HUES64 (cell line): ENCODE results near the gene SND1.
"Not testable (repeated sequence)": the region's sequence is repeated elsewhere in the genome, so short reads cannot be mapped to it uniquely, and the experiment has no call there.

ENCODE experiments used
- H3K27ac ChIP-seq: 2 replicates; pipeline ENCODE4 v1.7.0; 2013; ENCODE audit warnings: low read depth, low read length, inconsistent platforms
- H3K27me3 ChIP-seq: 2 replicates; pipeline ENCODE4 v1.6.1; 2013; ENCODE audit warnings: mild to moderate bottlenecking, low read length; ENCODE audit not compliant: insufficient read depth
- H3K36me3 ChIP-seq: 2 replicates; pipeline ENCODE4 v1.6.1; 2013; ENCODE audit warnings: mild to moderate bottlenecking, low read length; ENCODE audit not compliant: insufficient read depth
- H3K4me1 ChIP-seq: 2 replicates; pipeline ENCODE4 v1.6.1; 2013; ENCODE audit warnings: mild to moderate bottlenecking, low read length, moderate library complexity; ENCODE audit not compliant: insufficient read depth
- H3K4me3 ChIP-seq: 2 replicates; pipeline ENCODE4 v1.5.1; 2013; ENCODE audit warnings: mild to moderate bottlenecking, low read length, moderate library complexity
- H3K9ac ChIP-seq: 2 replicates; pipeline ENCODE4 v1.6.1; 2013; ENCODE audit warnings: mild to moderate bottlenecking, low read depth, low read length
- H3K9me3 ChIP-seq: 2 replicates; pipeline ENCODE4 v1.6.1; 2013; ENCODE audit warnings: low read depth, low read length; ENCODE audit not compliant: insufficient read depth
- WGBS: fragments of 150-250, 120-280 bp; methylation state at CpG from one replicate; pipeline ENCODE4 v1.1.7; 2013; ENCODE audit warnings: missing lambda C conversion rate; 5-methylcytosine and 5-hydroxymethylcytosine counted together

The SND1 gene

DNA sequence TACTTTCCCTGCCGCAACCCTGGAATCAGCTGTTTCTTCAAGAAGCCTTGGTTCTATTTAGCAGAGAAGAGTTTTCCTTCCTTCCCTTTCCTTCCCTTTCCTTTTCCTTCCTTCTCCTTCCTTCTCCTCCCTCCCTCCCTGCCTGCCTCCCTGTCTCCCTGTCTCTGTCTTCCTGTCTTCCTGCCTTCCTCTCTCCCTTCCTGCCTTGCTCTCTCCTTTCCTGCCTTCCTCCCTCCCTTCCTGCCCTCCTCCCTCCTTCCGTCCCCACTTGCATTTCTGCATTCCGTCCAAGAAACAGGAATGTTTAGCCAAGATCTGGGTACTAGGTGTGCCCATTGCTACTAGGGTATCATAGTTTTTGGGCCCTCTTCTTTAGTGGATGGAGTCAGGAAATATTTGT lies 21.9 kb downstream of the SND1 start:
- Histone ChIP-seq H3K4me1 (peaks cover 27% of the 10 kb centered on the region), H3K9me3 (no peaks in the 10 kb centered on the region; the same call in 1 of the 2 replicates), H3K9ac (no peak overlapping the region), H3K36me3 (peaks cover 21% of the 10 kb centered on the region), H3K27me3 (no peaks in the 10 kb centered on the region), H3K27ac (no peak overlapping the region), H3K4me3 (no peak overlapping the region)
- 68% methylated on average over 3 of the region's 3 CpGs for WGBS

DNA sequence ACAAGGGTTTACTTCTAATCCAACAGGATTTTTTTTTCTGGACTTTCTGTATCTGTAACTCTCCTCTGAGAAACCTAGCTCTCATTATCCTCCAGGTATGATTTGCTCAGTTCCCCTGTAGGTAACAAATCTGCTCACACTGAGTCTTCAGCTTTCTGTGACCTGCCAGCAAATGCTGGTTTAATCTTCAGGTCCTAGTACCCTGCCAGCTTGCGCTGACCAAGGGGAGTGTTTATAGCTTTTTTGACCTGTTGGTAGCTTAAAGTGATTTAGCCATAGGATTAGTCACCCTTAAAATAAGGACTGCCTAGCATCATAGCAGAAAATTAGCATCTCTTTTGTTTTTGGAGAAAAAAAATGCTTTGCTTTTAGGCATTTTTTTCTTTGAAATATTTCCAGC lies 22.4 kb downstream of the SND1 start:
- Histone ChIP-seq H3K36me3 (peaks cover 21% of the 10 kb centered on the region), H3K4me1 (peaks cover 28% of the 10 kb centered on the region), H3K4me3 (no peak overlapping the region), H3K27me3 (no peaks in the 10 kb centered on the region), H3K9ac (no peak overlapping the region), H3K9me3 (no peaks in the 10 kb centered on the region; the same call in 1 of the 2 replicates), H3K27ac (peak overlapping the region; percentile 32; the same call in 1 of the 2 replicates)
- WGBS = 73% methylated on average over 1 of the region's 1 CpG

DNA sequence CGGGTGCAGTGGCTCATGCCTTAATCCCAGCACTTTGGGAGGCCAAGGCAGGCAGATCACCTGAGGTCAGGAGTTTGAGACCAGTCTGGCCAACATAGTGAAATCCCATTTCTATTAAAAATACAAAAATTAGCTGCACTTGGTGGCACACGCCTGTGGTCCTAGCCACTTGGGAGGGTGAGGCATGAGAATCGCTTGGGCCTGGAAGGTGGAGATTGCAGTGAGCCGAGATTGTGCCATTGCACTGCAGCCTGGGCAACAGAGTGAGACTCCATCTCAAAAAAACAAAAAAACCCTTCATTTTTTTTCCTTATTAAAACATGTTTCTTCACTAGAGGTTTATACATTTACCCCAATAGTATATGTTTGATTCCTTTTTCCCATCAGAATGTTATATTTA lies 22.9 kb downstream of the SND1 start:
- not testable (repeated sequence) for H3K9me3 ChIP-seq, H3K9ac ChIP-seq, H3K4me3 ChIP-seq, H3K27me3 ChIP-seq, H3K27ac ChIP-seq
- H3K36me3 ChIP-seq = peaks cover 21% of the 10 kb centered on the region
- 92% methylated on average over 4 of the region's 4 CpGs for WGBS
- peaks cover 28% of the 10 kb centered on the region for H3K4me1 ChIP-seq

DNA sequence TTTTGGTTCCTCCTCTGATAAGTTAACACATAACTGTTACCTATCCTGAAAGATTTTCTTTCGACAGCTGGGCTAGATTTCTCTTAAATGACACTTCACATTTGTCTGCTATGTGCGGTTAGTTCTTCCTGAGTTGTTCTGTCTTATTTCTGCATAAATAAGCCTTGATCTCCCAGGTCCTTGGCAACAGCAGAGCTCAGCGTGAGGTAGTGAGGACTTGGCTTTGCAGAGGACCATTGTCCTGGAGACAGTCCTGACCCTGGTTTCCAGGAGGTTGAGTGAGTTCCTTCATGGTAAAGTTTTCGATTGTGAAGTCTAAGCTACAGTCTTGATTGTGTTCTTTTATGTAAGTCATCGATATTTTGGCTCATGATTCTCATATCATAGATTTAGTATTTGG lies 23.7 kb downstream of the SND1 start:
- Histone ChIP-seq H3K27me3 (no peaks in the 10 kb centered on the region), H3K36me3 (peaks cover 21% of the 10 kb centered on the region), H3K4me3 (no peak overlapping the region), H3K9me3 (peaks cover 3% of the 10 kb centered on the region; the same call in 1 of the 2 replicates), H3K27ac (no peak overlapping the region), H3K9ac (no peak overlapping the region), H3K4me1 (peaks cover 28% of the 10 kb centered on the region)
- 93% methylated on average over 5 of the region's 5 CpGs for WGBS

DNA sequence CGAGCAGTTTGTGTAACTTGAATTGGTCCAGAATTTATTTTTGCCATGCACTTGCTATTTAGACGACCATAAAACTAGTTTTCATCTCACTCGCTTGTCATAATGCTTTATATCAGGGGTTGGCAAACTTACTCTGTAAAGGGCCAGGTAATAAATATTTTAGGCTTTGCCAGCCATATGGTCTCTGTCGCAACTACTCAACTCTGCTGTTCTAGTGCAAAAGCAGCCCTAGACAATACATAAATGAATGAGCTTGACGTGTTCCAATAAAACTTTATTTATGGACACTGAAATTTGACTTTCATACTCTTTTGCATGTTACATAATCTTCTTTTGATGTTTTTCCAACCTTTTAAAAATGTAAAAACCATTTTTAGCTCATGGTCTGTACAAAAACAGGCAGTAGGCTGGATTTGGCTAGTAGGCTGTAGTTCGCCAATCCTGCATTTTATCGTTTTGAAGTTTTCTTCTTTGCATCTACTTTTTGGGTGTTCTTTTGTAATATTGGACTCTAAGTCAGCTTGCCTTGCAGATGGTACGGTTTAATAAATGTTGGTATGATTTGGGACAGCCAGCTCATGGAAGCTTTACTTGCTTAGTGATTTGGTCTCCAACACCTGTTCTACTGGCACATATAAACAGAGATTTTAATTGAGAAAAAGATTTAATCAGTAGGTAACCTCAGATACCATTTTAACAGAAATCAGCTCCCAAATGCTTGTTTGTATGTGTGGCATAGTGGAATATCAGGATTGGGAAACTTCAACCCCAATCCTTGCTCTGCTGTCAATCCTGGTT lies 25.6 kb downstream of the SND1 start:
- H3K9ac ChIP-seq = no peak overlapping the region
- peaks cover 17% of the 10 kb centered on the region for H3K36me3 ChIP-seq
- H3K27ac ChIP-seq = no peak overlapping the region
- peaks cover 43% of the 10 kb centered on the region for H3K4me1 ChIP-seq
- peaks cover 3% of the 10 kb centered on the region; the same call in 1 of the 2 replicates for H3K9me3 ChIP-seq
- WGBS = 96% methylated on average over 8 of the region's 8 CpGs
- H3K4me3 ChIP-seq = no peak overlapping the region
- no peaks in the 10 kb centered on the region for H3K27me3 ChIP-seq

DNA sequence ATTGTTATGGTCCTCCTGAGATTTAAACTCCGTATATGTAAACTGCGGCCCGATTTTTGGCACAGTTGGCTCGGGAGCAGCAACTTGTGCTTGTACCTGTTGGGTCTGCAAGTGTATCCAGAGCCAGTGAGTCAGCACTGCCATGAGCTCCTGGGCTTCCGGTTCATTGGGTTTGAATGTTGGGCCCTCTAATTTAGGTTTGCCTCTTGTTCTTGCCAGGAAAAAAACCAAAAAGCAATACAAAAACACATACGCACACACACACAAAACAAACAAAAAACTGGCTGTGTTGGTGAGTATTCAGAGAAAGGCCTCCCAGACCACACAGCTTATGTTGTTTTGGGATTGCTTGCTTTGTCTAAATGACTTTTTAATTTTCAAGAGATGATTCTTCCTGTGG lies 26.3 kb downstream of the SND1 start:
- Histone ChIP-seq H3K4me3 (no peak overlapping the region), H3K9me3 (0 out of 2 replicates have a peak, but pooled peaks cover 3% of the 10 kb centered on the region), H3K9ac (no peak overlapping the region), H3K36me3 (peaks cover 14% of the 10 kb centered on the region), H3K27me3 (no peaks in the 10 kb centered on the region), H3K4me1 (peaks cover 48% of the 10 kb centered on the region), H3K27ac (no peak overlapping the region)
- 92% methylated on average over 5 of the region's 6 CpGs for WGBS

DNA sequence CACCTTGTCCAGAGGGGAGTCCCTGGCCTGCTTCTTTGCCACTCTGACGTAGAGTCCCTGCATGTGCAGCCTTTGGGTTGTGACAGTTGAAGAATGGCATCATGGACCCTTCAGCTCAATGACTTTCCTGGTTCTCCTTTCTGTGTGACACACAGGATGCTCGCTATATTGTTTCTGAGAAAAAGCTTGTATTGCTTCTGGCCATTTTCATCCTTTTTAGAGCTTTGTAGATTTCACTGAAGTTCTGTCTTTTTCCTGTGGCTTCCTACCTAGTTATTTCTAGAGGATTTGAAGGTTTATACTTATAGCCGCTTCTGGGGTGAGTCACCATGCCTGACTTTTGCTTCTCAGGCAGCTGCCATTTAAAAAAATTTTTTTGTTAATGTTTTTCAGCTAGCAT lies 27.0 kb downstream of the SND1 start:
- no peak overlapping the region for H3K27ac ChIP-seq
- no peaks in the 10 kb centered on the region for H3K27me3 ChIP-seq
- no peak overlapping the region for H3K4me3 ChIP-seq
- peaks cover 48% of the 10 kb centered on the region for H3K4me1 ChIP-seq
- H3K9me3 ChIP-seq = 0 out of 2 replicates have a peak, but pooled peaks cover 3% of the 10 kb centered on the region
- 93% methylated on average over 2 of the region's 3 CpGs for WGBS
- peaks cover 14% of the 10 kb centered on the region for H3K36me3 ChIP-seq
- H3K9ac ChIP-seq = no peak overlapping the region

DNA sequence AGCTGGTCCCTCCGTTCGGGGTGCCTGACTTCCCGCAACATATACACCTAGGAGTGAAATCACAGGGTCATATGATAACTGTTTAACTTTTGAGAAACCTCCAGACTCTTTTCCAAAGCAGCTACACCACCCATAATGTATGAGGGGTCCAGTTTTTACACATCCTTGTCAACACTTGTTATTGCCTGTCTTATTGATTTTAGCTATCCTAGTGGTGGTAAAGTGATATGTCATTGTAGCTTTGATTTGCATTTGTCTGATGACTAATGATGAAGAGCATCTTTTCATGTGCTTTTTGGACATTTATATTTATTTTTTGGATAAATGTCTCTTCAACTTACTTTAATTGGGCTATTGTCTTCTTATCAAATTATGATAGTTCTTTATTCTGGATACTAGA lies 29.0 kb downstream of the SND1 start:
- no peaks in the 10 kb centered on the region for H3K27me3 ChIP-seq
- H3K27ac ChIP-seq = no peak overlapping the region
- 98% methylated on average over 3 of the region's 3 CpGs for WGBS
- no peak overlapping the region for H3K9ac ChIP-seq
- H3K36me3 ChIP-seq = peaks cover 5% of the 10 kb centered on the region
- H3K9me3 ChIP-seq = 0 out of 2 replicates have a peak, but pooled peaks cover 3% of the 10 kb centered on the region
- no peak overlapping the region for H3K4me3 ChIP-seq
- peaks cover 60% of the 10 kb centered on the region for H3K4me1 ChIP-seq

DNA sequence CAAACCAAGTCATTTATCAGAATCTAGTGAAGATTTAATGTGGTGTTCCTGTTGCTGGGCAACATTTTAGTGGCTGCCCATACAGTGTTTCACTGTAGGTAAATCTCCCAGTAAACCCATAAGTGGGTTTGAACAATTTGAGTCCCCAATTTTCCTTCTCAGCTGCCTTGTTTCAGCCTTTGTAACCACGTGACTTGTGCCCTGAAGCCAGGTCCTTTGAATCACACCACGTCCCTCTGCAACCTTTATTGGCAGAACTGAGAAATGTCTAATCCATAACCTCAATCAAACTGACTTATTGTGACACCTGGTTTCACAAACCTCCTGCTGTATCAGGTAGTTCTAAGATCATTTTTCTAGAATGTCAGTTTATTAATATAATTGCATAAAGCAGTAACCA lies 30.1 kb downstream of the SND1 start:
- H3K9ac ChIP-seq = no peak overlapping the region
- peaks cover 60% of the 10 kb centered on the region for H3K4me1 ChIP-seq
- 70% methylated on average over 2 of the region's 2 CpGs for WGBS
- peaks cover 15% of the 10 kb centered on the region for H3K36me3 ChIP-seq
- no peak overlapping the region for H3K4me3 ChIP-seq
- no peak overlapping the region; the same call in 1 of the 2 replicates for H3K27ac ChIP-seq
- no peaks in the 10 kb centered on the region for H3K27me3 ChIP-seq
- H3K9me3 ChIP-seq = 0 out of 2 replicates have a peak, but pooled peaks cover 3% of the 10 kb centered on the region

DNA sequence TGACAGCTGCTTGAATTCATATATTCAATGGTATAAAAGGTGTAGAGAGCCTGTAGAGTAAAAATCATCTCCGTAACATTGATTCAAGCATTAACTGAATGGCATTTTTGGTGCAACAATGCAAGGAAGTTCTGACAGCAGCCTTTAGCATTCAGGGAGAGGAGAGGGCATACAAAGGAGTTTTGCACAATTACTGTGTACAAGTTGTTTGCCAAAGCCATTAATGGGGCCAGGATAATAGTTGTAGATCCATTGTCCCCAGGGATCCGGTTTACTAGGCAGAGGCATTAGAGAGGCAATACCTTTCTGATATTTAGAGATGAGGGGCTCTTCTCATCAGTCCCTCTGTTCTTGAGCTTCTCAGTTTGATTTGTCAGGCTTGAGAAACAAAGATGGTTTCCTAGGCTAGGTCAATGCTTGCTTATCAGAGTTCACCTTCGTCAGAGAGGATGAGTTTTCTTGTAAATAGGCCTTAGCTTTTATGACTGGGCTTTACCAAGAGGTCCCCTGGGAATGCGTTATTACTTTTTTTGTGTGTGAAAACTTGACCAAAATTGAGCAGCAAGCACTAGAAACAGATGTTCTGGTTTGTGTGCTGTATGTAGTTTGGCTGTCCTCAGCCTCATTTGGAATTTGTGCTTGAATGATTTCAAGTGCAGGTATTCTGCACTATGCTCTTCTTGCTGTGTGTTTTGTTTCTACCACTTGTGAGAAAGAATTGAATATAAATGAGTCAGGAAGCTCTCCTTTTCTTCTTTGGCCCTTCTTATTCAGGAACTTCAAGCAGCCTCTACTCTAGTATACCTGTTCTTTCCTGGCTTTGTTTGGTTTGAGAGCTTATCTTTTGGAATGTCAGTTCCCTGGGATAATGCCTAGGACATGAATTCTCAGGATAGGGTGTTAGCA lies 32.0 kb downstream of the SND1 start:
- Histone ChIP-seq H3K36me3 (peaks cover 31% of the 10 kb centered on the region), H3K4me3 (peak overlapping the region; percentile 30), H3K4me1 (peaks cover 46% of the 10 kb centered on the region), H3K27ac (peak overlapping the region; percentile 93), H3K9ac (peak overlapping the region; percentile 37), H3K9me3 (0 out of 2 replicates have a peak, but pooled peaks cover 3% of the 10 kb centered on the region), H3K27me3 (no peaks in the 10 kb centered on the region)
- 44% methylated on average over 4 of the region's 4 CpGs for WGBS

DNA sequence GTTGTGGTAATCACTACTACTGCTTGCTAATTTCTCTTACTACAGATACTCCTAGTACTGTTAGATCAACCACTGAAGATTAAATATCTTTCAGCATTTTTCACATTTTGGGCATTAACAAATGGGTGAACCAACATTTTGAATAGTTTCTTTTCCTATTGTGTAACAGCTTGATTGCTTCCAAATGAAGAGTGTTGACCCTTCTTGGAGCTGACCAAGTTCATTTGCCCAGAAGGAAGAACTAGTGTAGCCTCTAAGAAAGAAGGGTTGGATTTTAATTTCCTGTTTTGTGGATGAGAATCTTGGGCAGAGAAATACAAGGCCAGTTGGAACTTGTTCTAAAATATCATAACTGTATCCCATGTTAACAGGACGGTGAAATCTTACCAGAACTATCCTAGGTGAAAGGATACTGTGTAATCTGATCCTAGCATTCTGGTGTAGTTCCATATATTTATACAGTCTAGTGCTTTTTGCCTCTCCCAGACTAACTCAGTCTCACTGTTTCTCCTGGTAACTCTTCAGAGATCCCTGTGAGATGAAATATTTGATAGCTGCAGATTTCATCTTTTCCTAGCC lies 37.3 kb downstream of the SND1 start:
- Histone ChIP-seq H3K4me3 (no peak overlapping the region), H3K4me1 (peaks cover 15% of the 10 kb centered on the region), H3K9me3 (no peaks in the 10 kb centered on the region), H3K27me3 (no peaks in the 10 kb centered on the region), H3K36me3 (peaks cover 62% of the 10 kb centered on the region), H3K27ac (no peak overlapping the region), H3K9ac (no peak overlapping the region)
- WGBS = 100% methylated on average over 1 of the region's 1 CpG
